Stimulated activated CD8-positive, alpha-beta memory T cell treated with anti-CD3 and anti-CD28 coated beads, Interleukin-12 subunit alpha, Interleukin-12 subunit beta, amount 100 ng/mL, for 24 hours (primary cell): Measurements from ENCODE around the gene RALA.

Experiments used
- DNase-seq: peaks from one replicate; pipeline ENCODE4 v3.0.0-alpha.2; 2020; ENCODE audit errors: extremely low read depth

RALA gene

GRCh38 chr7:39623047-39623731 is at the start of gene RALA:
RALA (plus strand) TSS chr7:39623572; CDS start chr7:39686668, 63,096 bp downstream.
- DNase-seq, result peak; percentile 72

- no peak for DNase-seq
These were observed 48.6 kb upstream of the RALA start for GRCh38 chr7:39574673-39575349.

DNA sequence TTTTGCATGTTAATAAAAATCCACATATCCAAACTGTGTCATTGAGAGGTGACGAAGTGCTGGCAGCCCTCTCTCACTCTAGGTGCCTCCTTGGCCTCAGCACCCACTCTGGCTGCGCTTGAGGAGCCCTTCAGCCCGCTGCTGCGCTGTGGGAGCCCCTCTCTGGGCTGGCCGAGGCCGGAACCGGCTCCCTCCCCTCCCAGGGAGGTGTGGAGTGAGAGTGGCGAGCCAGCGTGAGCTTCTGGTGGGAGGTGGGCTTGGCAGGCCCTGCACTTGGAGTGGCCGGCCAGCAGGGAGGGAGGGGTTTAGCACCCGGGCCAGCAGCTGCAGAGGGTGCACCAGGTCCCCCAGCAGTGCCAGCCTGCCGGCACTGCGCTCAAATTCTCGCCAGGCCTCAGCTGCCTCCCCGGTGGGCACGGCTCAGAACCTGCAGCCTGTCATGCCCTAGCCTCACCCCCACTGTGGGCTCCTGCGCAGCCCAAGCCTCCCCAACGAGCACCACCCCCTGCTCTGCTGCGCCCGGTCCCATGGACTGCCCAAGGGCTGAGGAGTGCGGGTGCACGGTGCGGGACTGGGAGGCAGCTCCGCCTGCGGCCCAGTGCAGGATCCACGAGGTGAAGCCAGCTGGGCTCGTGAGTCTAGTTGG is 46.0 kb upstream of the RALA start:
- no peak for DNase-seq

GRCh38 chr7:39580149-39580874 is 43.1 kb upstream of the RALA start:
- DNase-seq, result peak; percentile 22

DNA sequence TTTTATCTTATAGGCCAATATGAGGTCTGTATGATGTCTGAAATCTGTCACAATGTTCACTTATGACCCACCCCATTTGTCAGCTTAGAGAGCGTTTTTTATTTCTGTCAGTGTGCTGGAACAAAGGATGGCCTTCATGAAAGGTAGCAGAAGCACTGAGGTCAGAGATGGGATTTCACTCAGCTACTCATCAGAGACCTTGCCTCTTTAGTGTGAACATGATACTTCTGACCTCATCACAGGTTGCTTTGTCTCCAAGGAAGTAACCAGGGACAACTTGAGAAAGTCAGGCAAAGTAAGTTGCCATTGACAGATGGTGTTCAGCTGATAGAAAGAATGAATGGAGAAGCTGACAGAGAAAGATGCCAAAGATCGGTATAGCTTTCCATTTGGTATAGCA is 40.8 kb upstream of the RALA start:
- DNase-seq, result no peak

- no peak for DNase-seq
These were observed 39.8 kb upstream of the RALA start for GRCh38 chr7:39583539-39583938.

- no peak for DNase-seq
These were observed 36.0 kb upstream of the RALA start for GRCh38 chr7:39587393-39587792.

- no peak for DNase-seq
These were observed 35.0 kb upstream of the RALA start for GRCh38 chr7:39588416-39588815.

DNA sequence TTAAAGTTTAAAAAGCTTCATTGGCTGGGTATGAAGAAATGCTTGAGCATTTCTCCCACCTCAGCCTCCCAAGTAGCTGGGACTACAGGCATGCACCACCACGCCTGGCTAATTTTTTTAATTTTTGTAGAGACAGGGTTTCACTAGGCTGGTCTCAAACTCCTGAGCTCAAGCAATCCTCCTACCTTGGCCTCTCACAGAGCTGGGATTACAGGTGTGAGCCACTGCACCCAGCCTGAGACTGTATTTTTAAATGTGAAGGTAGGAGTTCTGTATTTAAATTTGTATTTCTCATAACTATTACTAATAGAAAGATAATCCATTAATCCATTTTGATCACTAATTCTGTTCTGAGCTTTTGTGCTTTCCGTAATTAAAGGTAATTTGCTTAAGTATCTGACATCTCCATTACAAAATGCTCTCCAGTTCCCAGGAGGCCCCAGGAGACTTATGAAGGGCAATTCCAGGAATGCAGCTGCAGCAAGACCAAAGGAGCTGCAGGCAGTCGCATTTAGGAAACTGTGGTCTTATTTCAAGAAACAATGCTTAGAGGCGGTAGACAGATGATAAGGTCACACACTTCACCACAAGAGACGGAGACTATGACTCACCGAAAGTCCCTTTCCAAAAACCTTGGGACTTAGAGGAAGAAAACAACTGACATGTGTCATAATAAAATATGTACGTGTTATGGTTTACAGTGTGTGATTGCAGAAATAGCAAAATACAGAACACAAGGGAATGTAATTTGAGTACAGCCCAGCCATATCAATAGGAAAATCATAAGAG is 33.9 kb upstream of the RALA start:
- DNase-seq, result peak; percentile 35

DNA sequence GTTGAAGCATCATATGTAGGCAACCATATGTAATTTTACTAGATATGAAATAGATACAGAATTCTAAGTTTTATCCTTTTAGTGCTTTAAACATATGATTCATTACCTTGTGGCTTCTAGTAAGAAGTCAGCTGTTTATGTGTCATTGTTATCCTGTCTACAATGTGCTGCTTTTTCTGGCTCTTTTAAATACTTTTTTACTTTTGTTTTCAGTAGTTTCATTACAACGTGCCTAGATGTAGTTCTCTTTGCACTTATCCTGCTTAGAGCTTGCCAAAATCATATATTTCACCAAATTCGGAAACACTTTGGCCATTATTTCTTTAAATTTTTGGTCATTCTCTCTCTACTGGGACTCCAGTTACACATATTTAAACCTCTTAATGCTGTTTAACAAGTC is 30.8 kb upstream of the RALA start:
- no peak for DNase-seq

DNA sequence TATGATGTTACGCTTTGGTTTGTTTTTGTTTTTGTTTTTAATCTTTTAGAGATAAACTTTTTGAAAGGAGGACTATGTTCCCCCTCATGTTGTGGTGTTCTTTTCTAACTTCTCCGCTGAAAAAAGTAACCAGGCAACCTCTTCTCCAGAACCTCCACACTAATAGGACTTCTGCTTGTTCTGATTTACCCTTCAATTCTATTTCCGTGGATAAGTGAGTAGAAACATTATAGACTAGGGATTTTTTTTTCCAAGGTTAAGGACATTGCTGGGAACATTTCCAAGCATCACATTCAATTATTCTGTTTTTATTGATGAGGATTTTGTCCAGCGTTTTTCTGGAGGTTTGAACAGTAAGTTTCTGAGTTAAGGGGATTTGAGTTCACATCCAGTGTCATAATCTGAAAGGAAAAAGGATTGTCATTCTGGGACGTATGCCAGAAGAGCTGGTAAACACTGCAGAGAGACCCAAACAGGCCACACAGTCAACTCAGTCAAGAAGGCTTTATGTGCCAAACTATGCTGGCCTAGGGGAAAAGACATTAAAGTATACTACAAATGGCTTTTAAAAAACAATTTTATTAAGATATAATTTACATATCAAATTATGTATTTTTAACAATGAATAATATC is 28.3 kb upstream of the RALA start:
- no peak for DNase-seq

DNA sequence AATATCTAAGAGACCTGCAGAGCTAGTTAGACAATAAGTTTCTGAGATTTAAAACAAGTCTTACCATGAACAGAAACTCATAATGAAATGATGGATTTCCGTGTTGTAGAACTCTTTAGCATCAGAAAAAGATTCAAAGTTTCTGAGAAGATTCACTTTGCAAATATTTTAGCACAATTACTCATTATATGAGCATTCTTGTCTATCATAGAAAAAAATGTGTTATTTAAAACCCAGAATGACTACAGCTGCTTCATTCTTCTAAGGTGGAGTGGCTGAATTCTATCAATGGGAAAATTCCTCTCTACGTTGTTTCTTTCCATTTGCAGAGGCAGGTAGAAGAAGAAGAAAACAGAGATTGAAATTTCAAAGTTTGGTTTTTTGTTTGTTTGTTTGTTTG is 21.0 kb upstream of the RALA start:
- DNase-seq, result no peak

DNA sequence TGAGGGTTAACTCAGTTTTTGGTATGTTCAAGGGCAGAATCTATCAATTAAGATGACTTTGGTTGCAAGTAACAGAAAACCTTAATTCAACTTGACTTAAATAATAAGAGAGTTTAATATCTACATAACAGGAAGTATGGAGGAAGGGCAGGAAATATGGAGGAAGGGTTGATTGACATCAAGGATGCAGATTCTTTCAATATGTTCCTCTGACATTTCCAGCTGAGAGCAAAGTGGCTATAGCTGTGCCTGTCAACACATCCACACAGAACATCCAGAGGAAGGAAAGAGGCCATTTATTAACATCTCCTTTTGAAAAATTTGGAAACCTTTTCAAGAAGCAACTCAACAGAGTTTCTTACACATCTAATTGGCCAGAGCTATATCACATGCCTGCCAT is 19.4 kb upstream of the RALA start:
- no peak for DNase-seq

GRCh38 chr7:39605087-39605486 is 18.3 kb upstream of the RALA start:
- no peak for DNase-seq

DNA sequence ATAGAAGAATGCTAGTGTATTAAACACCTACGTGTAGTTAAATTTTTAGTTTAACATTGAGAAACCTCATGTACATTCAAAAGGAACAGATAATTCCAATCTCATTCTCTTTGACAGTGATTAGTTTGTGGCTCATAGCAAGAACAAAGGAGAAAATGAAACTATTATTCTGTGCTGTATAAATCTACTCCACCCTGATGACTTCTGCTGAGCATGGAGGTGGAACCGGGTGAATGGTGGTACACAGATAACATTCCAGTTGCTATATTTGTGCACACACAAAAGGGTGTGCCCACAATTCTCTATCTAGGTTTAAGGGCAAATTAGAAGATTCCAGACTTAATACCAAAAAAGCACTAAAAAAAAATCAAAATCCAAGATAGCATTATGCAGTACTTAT is 17.0 kb upstream of the RALA start:
- DNase-seq, result no peak

- DNase-seq, result no peak
These were observed 16.4 kb upstream of the RALA start for GRCh38 chr7:39606941-39607340.

GRCh38 chr7:39607865-39608264 is 15.5 kb upstream of the RALA start:
- no peak for DNase-seq

DNA sequence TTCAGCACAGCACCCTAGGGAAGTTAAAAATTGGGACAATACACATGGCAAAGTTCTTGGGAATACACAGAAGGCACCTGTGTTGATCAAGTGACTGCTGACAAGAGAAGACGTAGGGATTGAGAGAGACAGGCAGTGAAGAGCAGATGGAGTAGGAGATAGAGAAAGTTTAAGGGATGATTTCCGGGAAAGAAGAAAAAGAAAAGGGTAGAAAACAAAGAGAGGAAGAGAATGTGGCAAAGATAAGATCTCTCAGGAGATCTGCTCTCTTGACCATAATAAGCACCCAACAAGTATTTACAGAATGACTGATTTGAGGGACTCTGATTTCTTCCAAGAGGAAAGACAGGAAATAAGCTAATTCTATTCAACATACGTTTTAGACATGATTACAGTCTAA is 15.1 kb upstream of the RALA start:
- DNase-seq, result no peak

- no peak for DNase-seq
These were observed 14.0 kb upstream of the RALA start for GRCh38 chr7:39609113-39609934.

DNA sequence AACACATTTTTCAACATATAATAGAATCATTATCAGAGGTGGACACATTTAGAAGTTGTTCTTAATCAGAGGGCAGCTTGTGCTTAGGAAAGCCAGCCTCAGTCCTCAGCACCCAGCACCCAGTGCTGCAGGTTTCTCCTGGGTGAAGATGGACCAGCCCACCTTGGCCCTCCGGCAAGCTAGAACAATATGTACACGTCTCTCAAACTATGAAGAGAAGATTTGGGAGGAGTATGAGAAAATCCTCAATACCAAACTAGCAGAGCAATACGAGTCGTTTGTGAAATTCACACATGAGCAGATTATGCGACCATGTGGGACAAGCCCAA is 13.5 kb upstream of the RALA start:
- no peak for DNase-seq

GRCh38 chr7:39613577-39613976 is 9.8 kb upstream of the RALA start:
- DNase-seq, result no peak
